DOHH2 (cell line): ENCODE results near the gene CNTN4.

Experiments used
- CTCF ChIP-seq: fragments of 200-600 bp; sonication (generic); IDR thresholded peaks from one replicate; pipeline ENCODE4 v1.5.1; 2014; ENCODE audit warnings: antibody characterized with exemption, mild to moderate bottlenecking, low read depth, low read length; ENCODE audit not compliant: poor library complexity, severe bottlenecking
- EZH2phosphoT487 ChIP-seq: fragments of 200-600 bp; sonication (generic); IDR thresholded peaks from 2 replicates; pipeline ENCODE4 v1.6.1; 2017; ENCODE audit warnings: borderline replicate concordance, mild to moderate bottlenecking, antibody characterized with exemption, low read length, moderate library complexity, mixed read lengths

- no peak for TF ChIP-seq CTCF
- no peak for TF ChIP-seq EZH2phosphoT487
Observed at GRCh38 chr3:2819571-2819970, 720.9 kb downstream of the CNTN4 start.
